Kidney (tissue), 14 donors: ENCODE measurements around the gene TTC36. TPM values are rescaled to one million over a fixed set of nuclear protein-coding genes. Genes with fewer than 3 reads are reported as not detected.
A peak's percentile ranks its signal among the peaks of the same experiment; 100 is the strongest.

Experiments
- DNase-seq, 5 donors: peaks; one replicate each; pipeline ENCODE4 v3.0.0-alpha.2; 2013 to 2020
- FAIRE-seq: peaks from 2 replicates; lab custom pipeline; 2012; peaks lifted over from hg19 to GRCh38; lab: Jason Lieb, UNC
- H3K27ac ChIP-seq, 2 donors: one replicate each; pipeline ENCODE4 v1.7.0; 2013; ENCODE audit warnings: low read depth in 2 of 2, low read length in 2 of 2, inconsistent platforms in 1 of 2
- H3K27me3 ChIP-seq: one replicate; pipeline ENCODE4 v1.7.1; 2013; ENCODE audit warnings: low read length, inconsistent platforms; ENCODE audit not compliant: control insufficient read depth, insufficient read depth
- H3K36me3 ChIP-seq, 3 donors: one replicate each; pipeline versions ENCODE4 v1.7.0 to v1.7.1; 2013; ENCODE audit warnings: low read length in 3 of 3, control low read depth in 1 of 3, inconsistent platforms in 1 of 3; ENCODE audit not compliant: insufficient read depth in 3 of 3, control insufficient read depth in 2 of 3
- H3K4me1 ChIP-seq, 3 donors: one replicate each; pipeline versions ENCODE4 v1.7.0 to v1.7.1; 2013; ENCODE audit warnings: low read length in 3 of 3, inconsistent platforms in 1 of 3, low read depth in 1 of 3; ENCODE audit not compliant: control insufficient read depth in 2 of 3, insufficient read depth in 2 of 3
- H3K4me3 ChIP-seq, 3 donors: one replicate each; pipeline versions ENCODE4 v1.7.0 to v1.8.1; 2013; ENCODE audit warnings: low read length in 3 of 3, control low read depth in 1 of 3, inconsistent platforms in 1 of 3
- H3K9ac ChIP-seq, 3 donors: one replicate each; pipeline versions ENCODE4 v1.7.0 to v1.7.1; 2013; ENCODE audit warnings: low read length in 3 of 3, control low read depth in 1 of 3, inconsistent platforms in 1 of 3
- H3K9me3 ChIP-seq, 3 donors: one replicate each; pipeline versions ENCODE4 v1.7.0 to v1.7.1; 2013; ENCODE audit warnings: low read length in 3 of 3, control low read depth in 1 of 3, inconsistent platforms in 1 of 3; ENCODE audit not compliant: control insufficient read depth in 2 of 3, insufficient read depth in 1 of 3
- CTCF ChIP-seq: IDR thresholded peaks from 3 replicates; pipeline ENCODE4 v1.5.1; 2012; ENCODE audit warnings: mild to moderate bottlenecking, moderate library complexity, borderline replicate concordance; ENCODE audit not compliant: insufficient read depth; ENCODE audit errors: extremely low read depth
- intact Hi-C: fragments of 100-400 bp; cut with DNase I; formaldehyde crosslinking; loops from one replicate; pipeline ENCODE4 v1.11.1; 2022
- polyA plus RNA-seq: library from polyadenylated mRNA; stranded (reverse); fragments of 350-450 nt; fragmentation: Illumina TruSeq; extraction: RNeasy Lipid Tissue Mini Kit (QIAGEN cat#74804); gene quantifications from one replicate; pipeline ENCODE4 v1.2.3, GENCODE V29; 2014; ENCODE audit warnings: low read depth, low replicate concordance; ENCODE audit not compliant: insufficient read depth
- total RNA-seq: library from RNA; stranded (reverse); fragmentation: NEBNext Ultra II Directional; extraction: Animal tissue kit (Norgen Biotek cat#: 25700); gene quantifications from one replicate; pipeline ENCODE4 v1.2.1, GENCODE V29; 2021
- donor health status: control.
- donor health status: control.
- donor health status: control.
- donor health status: control.
- donor health status: control.
- donor health status: DM: yes; HTN: yes; CAD: no.
- donor health status: Normal renal cell carcinoma (clear cell type).

TTC36 gene
- total and polyA plus RNA-seq, 2 donors from 2014 or later = 1.1 to 12.7 TPM

- DNase-seq (peak in 4 of 5 donors; percentile 76 to 88 (median 82)), FAIRE-seq (peak; percentile 88)
- Histone ChIP-seq H3K4me1 (no peaks in the 10 kb centered on the region), H3K27ac (no peak overlapping the region), H3K9ac (no peak overlapping the region), H3K27me3 (no peaks in the 10 kb centered on the region), H3K4me3 (no peak overlapping the region), H3K9me3 (no peaks in the 10 kb centered on the region), H3K36me3 (peaks cover 22 to 41% (median 40%) of the 10 kb centered on the region in 3 donors)
- peak; percentile 83 for TF ChIP-seq CTCF
- intact Hi-C loops = no loop called here
These were observed 38.7 kb upstream of the TTC36 start for GRCh38 chr11:118488480-118489109.

- no peak overlapping the region for H3K27ac ChIP-seq
- H3K36me3 ChIP-seq = peaks cover 31 to 46% (median 39%) of the 10 kb centered on the region in 3 donors
- H3K4me1 ChIP-seq = no peaks in the 10 kb centered on the region
- intact Hi-C loops = no loop called here
- H3K27me3 ChIP-seq = no peaks in the 10 kb centered on the region
- FAIRE-seq (no peak), DNase-seq (no peak)
- no peak for TF ChIP-seq CTCF
- no peaks in the 10 kb centered on the region for H3K9me3 ChIP-seq
- H3K9ac ChIP-seq = no peak overlapping the region
- H3K4me3 ChIP-seq = no peak overlapping the region
These were observed 36.2 kb upstream of the TTC36 start for GRCh38 chr11:118491041-118491440.

GRCh38 chr11:118497831-118498230, 29.4 kb upstream of the TTC36 start:
- Histone ChIP-seq H3K9ac (no peak overlapping the region), H3K36me3 (peaks cover 30 to 76% (median 52%) of the 10 kb centered on the region in 3 donors), H3K9me3 (no peaks in the 10 kb centered on the region), H3K27me3 (no peaks in the 10 kb centered on the region), H3K4me1 (no peaks in the 10 kb centered on the region), H3K27ac (no peak overlapping the region), H3K4me3 (no peak overlapping the region)
- FAIRE-seq (no peak), DNase-seq (no peak)
- no peak for TF ChIP-seq CTCF
- intact Hi-C loops = no loop called here
